ENCODE results near the gene FZR1. TPM values are rescaled to one million over a fixed set of nuclear protein-coding genes. Genes with fewer than 3 reads are reported as not detected.

Gene FZR1
- total and polyA plus RNA-seq, 2 of the 8 experiments (the other 6 are each of a cell fraction or from before 2014, with no cell fraction given) = 21.6 to 35.5 TPM

- no peak overlapping the region for H2BK12ac ChIP-seq (ENCODE audit: low read depth, low read length)
- TF ChIP-seq SUZ12 (IDR thresholded peaks at IDR 0.05; ENCODE audit: low read length) (no peak), POLR2AphosphoS5 (IDR thresholded peaks at IDR 0.05; ENCODE audit: low read depth, low read length) (no peak), RXRA (IDR thresholded peaks at IDR 0.05; ENCODE audit: insufficient read depth, low read depth, low read length) (no peak), SP2 (IDR thresholded peaks at IDR 0.05; ENCODE audit: low read length) (no peak), CBX8 (IDR thresholded peaks at IDR 0.05; ENCODE audit: borderline replicate concordance, low read depth, low read length) (no peak), EZH2 (IDR thresholded peaks at IDR 0.05; ENCODE audit: low read depth, low read length, severe bottlenecking) (no peak), PHF8 (conservative IDR thresholded peaks at IDR 0.05; ENCODE audit: low read depth, low read length) (no peak)
- H3K4ac ChIP-seq (replicated peaks; ENCODE audit: insufficient read length, low read depth, low read length) = no peak overlapping the region
- no peak overlapping the region for H2BK15ac ChIP-seq (ENCODE audit: low read length)
- DNase-seq (ENCODE audit: low read depth in 1 of 2, low spot score in 2 of 2) = no peak
- H4K91ac ChIP-seq (replicated peaks; ENCODE audit: insufficient read length, low read length) = no peak overlapping the region
- H3K23ac ChIP-seq (ENCODE audit: insufficient read length) = no peak overlapping the region
- H3K27me3 ChIP-seq (replicated peaks in 1 of 4; ENCODE audit: control insufficient read depth in 3 of 4, extremely low read depth in 1 of 4, insufficient read depth in 3 of 4, low read length in 3 of 4) = peaks cover 0 to 9% (median 4%) of the 10 kb centered on the region in 4 experiments; a peak in 4 of 7 replicates
- H3K9ac ChIP-seq (replicated peaks in 1 of 4; ENCODE audit: extremely low read depth in 1 of 4, low read depth in 3 of 4, low read length in 3 of 4) = no peak overlapping the region
- no peak for FAIRE-seq
- H4K5ac ChIP-seq (ENCODE audit: insufficient read length, low read depth, low read length) = no peak overlapping the region
- H3K79me2 ChIP-seq (ENCODE audit: control insufficient read depth in 1 of 2, insufficient read depth in 2 of 2, low read length in 2 of 2) = no peaks in the 10 kb centered on the region
- no peaks in the 10 kb centered on the region for H3K79me1 ChIP-seq (ENCODE audit: low read depth, low read length)
- no peak overlapping the region for H3K18ac ChIP-seq (ENCODE audit: extremely low read depth, low read length)
- H3K4me2 ChIP-seq (ENCODE audit: insufficient read depth in 1 of 2, low read depth in 2 of 2, low read length in 2 of 2) = no peak overlapping the region
- no peak overlapping the region for H3K27ac ChIP-seq (ENCODE audit: low read depth, low read length)
- peaks cover 23% of the 10 kb centered on the region; the same call in 1 of the 2 replicates for H3K23me2 ChIP-seq (ENCODE audit: low read depth, low read length)
- peaks cover 0 to 2% (median 2%) of the 10 kb centered on the region in 4 experiments; a peak in 6 of 7 replicates for H3K4me1 ChIP-seq (replicated peaks in 1 of 4; ENCODE audit: control insufficient read depth in 3 of 4, insufficient read depth in 4 of 4, low read length in 3 of 4)
- no peak overlapping the region for H3K56ac ChIP-seq (replicated peaks; ENCODE audit: insufficient read length, low read depth, low read length)
- H4K20me1 ChIP-seq (replicated peaks in 1 of 2; ENCODE audit: control insufficient read depth in 1 of 2, insufficient read depth in 2 of 2, low read length in 2 of 2) = peaks cover 0 to 10% of the 10 kb centered on the region in 2 experiments
- H3K4me3 ChIP-seq (ENCODE audit: extremely low read depth in 1 of 4, insufficient read depth in 2 of 4, low read depth in 3 of 4, low read length in 4 of 4) = no peak overlapping the region
- ChIA-PET POLR2A (ENCODE audit: partially characterized antibody) (no interaction called here), CTCF (ENCODE audit: partially characterized antibody) (no interaction called here)
- no peak overlapping the region for H2BK20ac ChIP-seq (ENCODE audit: low read length)
- H3K9me3 ChIP-seq (ENCODE audit: insufficient read depth in 2 of 2, low read depth in 1 of 2, low read length in 1 of 2) = no peaks in the 10 kb centered on the region
- WGBS, 2 experiments (ENCODE audit: extremely low coverage in 1 of 2, insufficient coverage in 1 of 2, insufficient read length in 1 of 2, insufficient replicate concordance in 2 of 2, low coverage in 1 of 2, low lambda C conversion rate in 2 of 2, missing lambda C conversion rate in 1 of 2) = 80 to 100% methylated on average over 1 to 4 of the region's 4 CpGs
- H2AFZ ChIP-seq (ENCODE audit: low read length) = no peak overlapping the region
- H2BK5ac ChIP-seq (ENCODE audit: low read depth, low read length) = no peak overlapping the region
- no peak overlapping the region for H2AK5ac ChIP-seq (ENCODE audit: low read depth, low read length)
- no peak overlapping the region for H3K14ac ChIP-seq (ENCODE audit: insufficient read length)
- no peaks in the 10 kb centered on the region for H3K36me3 ChIP-seq (ENCODE audit: control insufficient read depth in 2 of 4, insufficient read depth in 4 of 4, low read length in 3 of 4)
- no peak overlapping the region; the same call in 1 of the 2 replicates for H4K8ac ChIP-seq (ENCODE audit: extremely low read depth, insufficient read depth, low read length)
- no peak overlapping the region for H2BK120ac ChIP-seq (replicated peaks; ENCODE audit: low read depth, low read length)
These were observed 30.7 kb upstream of the FZR1 start for GRCh38 chr19:3475449-3475848.
